ENCODE data around the gene COL5A3.
"Not testable (repeated sequence)": the region's sequence is repeated elsewhere in the genome, so short reads cannot be mapped to it uniquely, and the experiment has no call there.

COL5A3 gene

DNA sequence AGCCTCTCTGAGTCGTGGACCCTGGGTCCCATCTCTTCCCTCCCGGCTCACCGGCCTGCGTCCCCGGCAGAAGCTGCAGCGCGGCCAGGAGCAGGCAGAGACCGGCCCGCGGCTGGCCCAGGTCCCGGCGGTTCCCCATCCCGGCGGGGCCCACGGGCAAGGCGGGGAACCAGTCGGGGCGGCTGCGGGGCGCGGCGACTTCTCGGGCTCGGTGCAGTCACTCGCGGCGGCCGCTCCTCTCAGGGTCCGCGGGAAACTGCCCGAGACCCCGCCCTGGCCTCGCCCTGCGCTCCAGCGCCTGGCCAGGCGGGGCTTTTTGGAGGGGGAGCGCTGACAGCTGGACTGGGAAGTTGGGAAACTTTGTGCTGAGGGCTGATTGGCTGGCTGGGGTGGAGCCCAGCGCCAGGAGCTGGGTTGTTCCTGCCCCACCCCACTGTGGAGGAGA is at the start of gene COL5A3:
COL5A3 (minus strand) TSS at position 258 of the 445 bp plus-strand sequence; CDS start at position 139, 119 bp downstream.
- peak in 1 of 10 donors; percentile 45 for DNase-seq
- intact Hi-C loops (cut with DNase I) = no loop called here

DNA sequence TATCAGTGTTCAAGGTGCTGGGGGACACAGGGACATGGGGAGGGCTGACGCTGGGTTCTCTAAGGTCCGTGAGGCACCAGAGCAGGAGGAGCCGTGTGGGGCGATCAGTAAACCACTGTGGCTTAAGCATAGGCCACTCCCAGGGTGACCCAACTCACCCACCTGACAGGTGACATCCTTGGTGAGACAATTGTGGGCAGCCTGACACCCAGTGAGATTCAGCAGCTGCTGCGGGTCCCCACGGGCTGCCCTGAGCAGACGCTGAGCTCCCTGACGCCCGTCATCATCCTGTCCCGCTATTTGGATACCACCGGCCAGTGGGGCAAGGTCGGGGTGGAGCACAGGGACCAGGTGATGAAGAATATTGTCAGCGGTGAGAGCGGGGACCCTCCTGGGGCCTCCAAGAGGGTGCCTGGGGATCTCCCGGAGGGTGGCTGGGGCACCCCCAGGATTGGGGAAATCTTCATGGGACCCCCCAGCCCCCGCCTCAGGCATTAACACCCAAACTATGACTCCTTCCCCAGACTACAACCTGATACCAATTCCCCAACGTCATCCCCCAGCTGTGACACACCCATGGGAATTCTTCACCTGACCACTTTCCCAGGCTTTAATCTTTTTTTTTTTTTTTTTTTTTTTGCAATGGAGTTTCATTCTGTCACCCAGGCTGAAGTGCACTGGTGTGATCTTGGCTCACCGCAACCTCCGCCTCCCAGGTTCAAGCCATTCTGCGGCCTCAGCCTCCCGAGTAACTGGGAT is 42.5 kb upstream of the COL5A3 start:
- no peak for DNase-seq
- intact Hi-C loops (cut with DNase I) = no loop called here

DNA sequence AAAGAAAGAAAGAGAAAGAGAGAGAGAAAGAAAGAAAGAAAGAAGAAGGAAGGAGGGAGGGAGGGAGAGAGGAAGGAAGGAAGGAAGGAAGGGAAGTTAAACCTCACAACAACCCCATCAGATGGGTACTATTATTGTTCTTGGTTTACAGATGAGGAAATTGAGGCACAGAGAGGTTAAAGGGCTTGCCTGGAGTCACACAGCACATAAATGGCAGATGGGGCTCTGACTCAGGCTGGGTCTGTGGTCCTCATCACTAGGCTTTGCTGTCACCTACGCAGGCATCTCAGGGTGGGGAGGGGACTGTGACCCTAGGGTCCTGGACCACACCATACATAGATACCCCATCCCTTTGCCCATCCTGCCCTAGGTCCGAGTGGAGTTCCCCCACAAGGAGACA is 39.3 kb upstream of the COL5A3 start:
- intact Hi-C loops (cut with DNase I) = no loop called here
- DNase-seq = no peak

DNA sequence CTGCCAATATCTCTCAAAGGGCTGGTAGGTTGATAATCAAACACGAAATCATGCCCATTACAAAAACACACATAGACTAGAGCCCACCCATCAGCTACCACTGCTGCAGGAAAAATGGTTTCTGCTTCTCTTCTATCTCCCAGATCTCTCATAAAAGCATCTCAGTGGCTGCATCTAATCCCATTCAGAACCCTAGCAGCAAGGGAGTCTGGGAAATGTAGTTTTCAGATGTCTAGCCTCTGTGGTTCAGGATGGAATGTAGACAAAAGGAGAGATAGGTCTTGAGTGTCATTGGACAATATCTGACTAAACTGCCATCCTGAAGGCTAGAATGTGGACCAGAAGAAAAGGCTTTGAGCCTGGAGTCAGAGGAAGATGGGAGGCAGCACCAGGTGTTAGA is 35.1 kb upstream of the COL5A3 start:
- DNase-seq = no peak
- intact Hi-C loops (cut with DNase I) = no loop called here

DNA sequence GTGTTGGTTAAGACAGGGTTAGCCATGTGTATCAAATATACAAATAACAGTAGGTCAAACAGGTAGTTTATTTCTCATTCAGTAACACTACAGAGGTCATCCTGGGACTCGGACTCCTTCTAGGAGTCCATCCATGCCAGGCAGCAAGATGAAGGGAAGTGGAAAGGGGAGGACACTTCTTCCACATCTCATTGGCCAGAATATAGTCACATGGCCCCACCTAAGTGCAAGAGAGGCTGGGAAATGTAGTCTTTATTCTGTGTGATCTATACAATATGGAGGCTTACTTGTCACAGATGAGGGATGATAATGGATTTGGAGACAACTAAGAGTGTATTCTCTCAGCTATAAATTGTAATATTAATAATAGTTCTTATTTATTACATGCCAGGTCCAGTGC is 34.1 kb upstream of the COL5A3 start:
- DNase-seq = no peak
- intact Hi-C loops (cut with DNase I) = no loop called here

DNA sequence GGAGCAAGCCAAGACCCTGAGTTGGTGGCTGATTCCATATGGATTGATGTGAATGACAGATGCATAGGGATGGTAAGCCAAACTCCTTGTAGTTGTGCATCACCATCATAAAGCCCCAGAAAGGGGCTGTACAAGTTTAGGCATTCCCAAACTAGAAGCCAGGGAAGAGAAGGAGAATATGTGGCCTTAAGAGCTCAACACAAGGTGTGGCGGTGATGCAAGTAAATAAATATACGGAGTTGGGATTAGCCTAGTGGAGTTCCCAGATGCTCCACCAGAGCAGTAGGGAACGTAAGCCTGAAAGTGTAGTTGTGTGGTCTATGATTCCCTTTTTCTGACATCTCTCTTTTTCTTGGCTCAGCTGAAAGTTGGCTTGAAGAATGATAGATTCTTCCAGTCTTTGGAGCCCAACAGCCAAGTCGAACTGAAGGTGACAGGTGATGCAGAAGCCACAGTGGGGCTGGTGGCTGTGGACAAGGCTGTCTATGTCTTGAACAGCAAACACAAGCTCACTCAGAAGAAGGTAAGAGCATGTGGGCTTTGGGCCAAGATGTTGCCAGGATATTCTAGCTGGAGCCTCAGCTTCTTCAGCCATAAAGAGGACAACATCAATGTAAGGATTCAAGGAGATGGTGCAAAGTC is 33.1 kb upstream of the COL5A3 start:
- DNase-seq = peak in 1 of 10 donors; percentile 15
- intact Hi-C loops (cut with DNase I) = no loop called here

DNA sequence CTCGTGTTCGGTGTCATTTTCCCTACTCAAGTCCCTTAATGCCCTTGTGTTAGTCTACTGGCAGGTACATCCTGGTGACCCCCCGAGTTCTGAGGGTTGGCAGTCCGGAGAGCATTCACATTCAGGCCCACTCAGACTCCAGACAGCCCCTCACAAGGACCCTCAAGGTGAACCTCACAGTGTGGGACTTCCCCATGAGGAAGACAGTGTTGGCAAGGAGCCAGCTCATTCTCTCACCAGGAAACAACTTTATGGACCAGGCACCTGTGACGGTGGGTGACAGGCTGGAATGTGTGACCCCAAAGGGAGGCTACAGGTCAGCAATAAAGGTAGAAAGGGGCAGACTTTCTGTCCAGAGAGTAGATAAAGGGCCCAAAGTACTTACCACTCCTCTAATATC is 27.5 kb upstream of the COL5A3 start:
- intact Hi-C loops (cut with DNase I) = no loop called here

DNA sequence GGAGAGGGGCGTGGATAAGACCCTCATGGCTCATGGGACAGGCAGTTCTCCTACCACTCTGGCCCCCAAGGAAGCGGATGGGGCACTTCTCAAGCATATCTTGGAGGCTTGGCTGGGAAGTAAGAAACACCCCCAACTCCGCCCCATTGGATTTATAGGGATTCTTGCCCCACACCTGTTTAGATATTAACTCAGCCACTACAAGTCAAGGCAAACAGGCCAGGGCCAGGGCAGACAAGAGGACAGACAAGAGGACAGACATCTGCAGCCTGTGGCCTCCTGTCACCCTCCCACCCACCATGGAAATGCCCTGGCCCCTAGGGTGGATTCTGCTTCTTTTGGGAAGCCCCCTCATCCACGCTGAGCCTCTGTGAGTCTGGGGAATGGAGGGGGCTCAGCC is 27.1 kb upstream of the COL5A3 start:
- intact Hi-C loops (cut with DNase I) = no loop called here

More for the DNA sequence above, 27.5 kb upstream of the COL5A3 start:
- peak in 1 of 10 donors; percentile 22 for DNase-seq

DNA sequence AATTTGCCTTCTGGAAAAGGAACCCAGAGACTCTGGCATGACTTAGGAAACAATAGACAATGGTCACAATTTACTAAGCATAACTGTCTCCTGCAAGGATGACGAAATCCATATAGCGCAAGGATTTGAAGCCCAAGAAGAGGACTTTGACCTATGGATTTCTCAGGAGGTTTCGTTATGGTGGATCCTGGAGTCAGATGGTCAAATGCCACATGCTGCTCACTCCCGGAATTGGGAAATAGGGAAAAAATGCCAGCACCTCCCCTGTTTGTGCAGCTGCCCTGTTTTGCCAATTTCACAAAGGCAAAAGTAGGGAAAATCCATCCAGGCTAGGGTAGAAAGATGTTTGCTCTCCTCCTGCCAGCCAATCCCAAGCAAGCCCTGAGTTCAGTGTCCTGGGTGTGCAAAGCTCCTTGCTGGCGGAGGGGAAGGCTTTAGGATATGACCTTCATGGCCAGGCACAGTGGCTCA is 26.3 kb upstream of the COL5A3 start:
- intact Hi-C loops (cut with DNase I) = no loop called here
- peak in 1 of 10 donors; percentile 33 for DNase-seq

More for the DNA sequence above, 27.1 kb upstream of the COL5A3 start:
- peak in 1 of 10 donors; percentile 32 for DNase-seq

DNA sequence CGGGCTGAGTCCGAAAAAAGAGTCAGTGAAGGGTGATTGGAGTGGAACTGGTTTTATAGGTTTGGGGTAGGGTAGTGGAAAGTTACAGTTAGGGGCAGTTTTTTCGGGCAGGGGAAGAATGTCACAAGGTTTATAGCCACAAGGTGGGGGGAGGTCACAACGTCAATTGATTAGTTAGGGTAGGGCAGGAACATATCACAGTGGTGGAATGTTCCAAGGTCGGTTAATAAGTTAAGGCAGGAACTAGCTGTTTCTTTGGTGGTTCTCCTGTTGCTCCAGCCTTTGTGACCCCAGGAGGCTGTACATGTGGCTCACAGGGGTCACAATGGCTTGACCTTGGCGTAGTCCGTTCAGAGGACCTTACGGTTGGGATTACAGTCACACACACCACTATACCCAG is 23.3 kb upstream of the COL5A3 start:
- intact Hi-C loops (cut with DNase I) = no loop called here

DNA sequence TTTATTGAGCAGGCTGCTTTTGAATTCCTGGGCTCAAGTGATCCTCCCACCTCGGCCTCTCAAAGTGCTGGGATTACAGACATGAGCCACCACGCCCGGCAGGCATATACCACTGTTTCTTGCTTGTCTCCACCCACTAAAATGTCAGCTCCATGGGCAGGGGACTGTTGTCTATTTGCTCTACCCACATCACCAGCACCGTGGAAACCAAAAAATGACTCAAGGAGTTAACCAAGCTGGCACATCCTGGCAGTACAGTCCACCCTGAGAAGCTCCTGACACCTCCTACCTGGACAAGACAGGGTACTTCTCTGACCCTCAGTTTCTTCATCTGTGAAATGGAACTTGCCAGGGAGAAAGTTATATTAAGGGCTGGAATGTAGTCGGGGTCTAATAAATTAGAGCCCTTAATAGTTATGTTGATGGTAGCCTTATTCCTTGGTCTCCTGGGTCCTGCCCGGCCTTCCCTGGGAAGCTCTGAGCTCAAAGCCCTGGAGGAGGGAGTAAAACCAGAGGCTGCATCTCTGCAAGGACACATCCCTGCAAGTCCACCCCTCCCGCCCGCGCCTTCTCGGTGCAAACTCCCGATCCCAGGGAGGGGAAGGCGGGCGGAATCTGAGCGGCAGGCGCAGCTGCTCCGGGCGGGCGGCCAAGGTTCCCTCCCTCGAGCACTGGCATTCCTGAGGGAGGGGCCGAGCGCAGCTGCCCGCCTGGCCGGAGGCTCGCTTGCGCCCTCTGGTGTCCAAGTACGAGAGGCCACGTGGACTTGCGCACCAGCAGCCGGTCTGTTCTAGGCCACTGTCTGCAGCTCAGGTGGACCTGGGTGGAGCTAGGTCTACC is 17.1 kb upstream of the COL5A3 start:
- intact Hi-C loops (cut with DNase I) = loop anchor here (1.0 to 5.0 kb wide), 2 partner anchors 70 to 96 kb away; no protein-coding TSS in a partner anchor
- DNase-seq = peak; percentile 83 to 99 (median 94)

More for the DNA sequence above, 23.3 kb upstream of the COL5A3 start:
- DNase-seq = peak in 1 of 10 donors; percentile 3

DNA sequence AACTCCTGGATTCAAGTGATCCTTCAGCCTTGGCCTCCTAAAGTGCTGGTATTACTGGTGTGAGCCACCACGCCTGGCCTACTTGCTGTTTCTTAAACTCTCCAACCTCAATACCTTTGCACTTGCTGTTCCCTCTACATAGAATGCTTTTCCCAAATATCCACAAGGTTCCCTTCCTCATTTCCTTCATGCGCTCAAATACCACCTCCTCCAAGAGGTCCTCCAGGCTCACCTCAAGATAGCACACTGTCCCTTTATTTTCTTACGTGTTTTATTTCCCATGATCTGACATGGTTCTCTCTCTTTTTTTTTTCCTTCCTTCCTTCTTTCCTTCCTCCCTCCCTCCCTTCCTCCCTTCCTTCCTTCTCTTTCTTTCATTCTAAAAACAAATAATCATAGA is 16.4 kb upstream of the COL5A3 start:
- intact Hi-C loops (cut with DNase I) = loop anchor here (1.0 to 5.0 kb wide), 2 partner anchors 71 to 95 kb away; no protein-coding TSS in a partner anchor
- DNase-seq = no peak

DNA sequence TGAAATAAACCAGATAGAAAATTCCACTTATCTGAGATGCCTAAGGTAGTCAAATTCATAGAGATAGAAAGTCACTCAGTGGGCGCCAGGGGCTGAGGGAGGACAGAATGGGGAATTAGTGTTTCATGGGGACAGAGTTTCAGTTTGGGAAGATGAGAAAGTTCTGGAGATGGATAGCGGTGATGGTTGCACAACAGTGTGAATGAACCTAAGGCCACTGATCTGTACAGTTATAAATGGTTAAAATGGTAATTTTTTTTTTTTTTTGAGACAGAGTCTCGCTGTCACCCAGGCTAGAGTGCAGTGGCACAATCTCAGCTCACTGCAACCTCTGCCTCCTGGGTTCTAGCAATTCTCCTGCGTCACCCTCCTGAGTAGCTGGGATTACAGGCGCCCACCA is 12.8 kb upstream of the COL5A3 start:
- intact Hi-C loops (cut with DNase I); DNase-seq: not testable (repeated sequence)

DNA sequence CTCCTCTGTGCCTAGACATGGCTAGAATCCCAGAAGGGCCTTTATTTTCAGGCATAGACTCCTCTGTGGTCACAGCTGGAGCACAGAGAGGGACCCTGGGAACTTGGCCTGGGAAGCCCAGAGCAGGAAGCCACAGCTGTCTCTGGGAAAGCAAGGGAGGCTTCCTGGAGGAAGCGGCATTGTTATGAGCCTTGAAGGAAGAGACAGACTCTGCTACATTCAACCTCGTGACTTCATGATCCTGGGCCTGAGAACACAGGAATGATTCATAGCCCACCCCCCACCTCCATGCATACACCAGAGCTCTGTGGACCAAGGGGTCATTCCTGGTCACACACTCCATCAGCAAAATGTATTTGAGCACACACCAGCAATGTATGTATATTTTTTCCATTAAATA is 11.6 kb upstream of the COL5A3 start:
- no peak for DNase-seq
- intact Hi-C loops (cut with DNase I) = no loop called here

DNA sequence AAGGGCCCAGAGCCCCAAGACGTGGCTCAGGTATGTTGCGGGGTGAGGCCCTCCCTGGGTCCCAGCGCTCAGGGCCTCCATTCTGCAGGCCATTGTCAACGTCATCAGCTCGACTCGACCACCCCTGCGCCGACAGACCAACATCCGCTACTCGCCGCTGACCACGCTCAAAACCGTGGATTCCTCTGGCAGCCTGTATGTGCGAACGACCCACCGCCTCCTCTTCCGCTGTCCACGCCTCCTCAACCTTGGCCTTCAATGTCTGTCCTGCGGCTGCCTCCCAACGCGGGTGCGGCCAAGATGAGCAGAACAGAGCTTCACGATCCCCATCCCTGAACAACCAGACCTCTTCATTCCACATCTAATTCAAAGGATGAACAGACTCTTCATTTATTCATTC is 11.1 kb upstream of the COL5A3 start:
- intact Hi-C loops (cut with DNase I) = no loop called here

DNA sequence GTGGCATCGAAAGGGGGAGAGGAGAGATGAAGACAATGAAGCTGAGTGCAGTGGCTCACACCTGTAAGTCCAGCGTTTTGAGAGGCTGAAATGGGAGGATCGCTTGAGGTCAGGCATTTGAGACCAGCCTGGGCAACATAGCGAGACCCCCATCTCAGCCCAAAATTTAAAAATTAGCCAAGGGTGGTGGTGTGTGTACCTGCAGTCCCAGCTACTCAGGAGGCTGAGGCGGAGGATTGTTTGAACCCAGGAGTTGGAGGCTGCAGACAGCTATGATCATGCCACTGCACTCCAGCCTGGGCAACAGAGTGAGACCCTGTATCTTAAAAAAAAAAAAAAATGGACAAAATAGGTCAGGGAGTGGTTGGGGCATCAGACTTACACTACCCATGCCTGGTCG is 10.5 kb upstream of the COL5A3 start:
- no peak for DNase-seq
- intact Hi-C loops (cut with DNase I) = no loop called here

More for the DNA sequence above, 11.1 kb upstream of the COL5A3 start:
- DNase-seq = no peak

DNA sequence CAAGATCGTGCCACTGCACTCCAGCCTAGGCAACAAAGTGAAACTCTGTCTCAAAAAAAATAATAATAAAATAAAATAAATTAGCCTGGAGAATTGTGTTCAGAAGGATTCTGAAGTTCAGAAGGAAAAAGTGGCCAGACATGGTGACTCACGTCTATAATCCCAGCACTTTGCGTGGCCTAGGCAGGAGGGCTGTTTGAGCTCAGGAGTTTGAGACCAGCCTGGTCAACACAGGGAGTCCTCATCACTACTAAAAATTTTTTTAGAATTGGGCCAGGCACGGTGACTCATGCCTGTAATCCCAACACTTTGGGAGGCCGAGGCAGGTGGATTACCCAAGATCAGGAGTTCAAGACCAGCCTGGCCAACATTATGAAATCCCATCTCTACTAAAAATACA is 8.9 kb upstream of the COL5A3 start:
- intact Hi-C loops (cut with DNase I) = no loop called here
- DNase-seq = no peak

DNA sequence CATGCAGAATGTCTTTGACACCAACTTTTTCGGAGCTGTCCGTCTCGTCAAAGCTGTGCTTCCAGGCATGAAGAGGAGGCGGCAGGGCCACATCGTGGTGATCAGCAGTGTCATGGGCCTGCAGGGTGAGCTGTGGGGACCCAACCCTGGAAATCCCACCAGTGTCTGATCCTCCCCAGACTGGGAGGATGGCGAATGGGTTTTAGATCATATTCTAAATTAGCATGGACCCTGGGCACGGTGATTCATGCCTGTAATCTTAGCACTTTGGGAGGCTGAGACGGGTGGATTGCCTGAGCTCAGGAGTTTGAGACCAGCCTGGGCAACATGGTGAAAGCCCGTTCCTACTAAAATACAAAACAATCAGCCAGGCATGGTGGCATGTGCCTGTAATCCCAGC is 8.5 kb upstream of the COL5A3 start:
- intact Hi-C loops (cut with DNase I) = no loop called here
- no peak for DNase-seq

DNA sequence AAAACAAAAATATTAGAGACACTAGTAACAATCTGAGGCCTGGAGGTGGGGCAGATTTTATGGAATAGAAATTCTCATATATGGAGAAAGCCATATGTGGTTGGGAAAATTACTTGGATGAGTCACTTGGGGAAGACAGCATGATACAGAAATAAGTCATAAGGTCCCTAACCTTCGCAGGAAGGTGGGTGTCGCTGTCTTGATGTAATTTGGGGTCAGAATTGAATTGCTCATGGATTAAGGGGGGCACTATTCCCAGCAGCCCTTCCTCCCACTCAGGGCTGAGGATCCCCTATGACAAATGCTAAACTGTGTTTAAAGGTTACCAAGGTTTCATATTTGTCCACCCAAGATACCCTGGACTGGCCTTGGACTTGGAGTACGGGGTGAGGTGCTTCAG is 8.0 kb upstream of the COL5A3 start:
- no peak for DNase-seq

DNA sequence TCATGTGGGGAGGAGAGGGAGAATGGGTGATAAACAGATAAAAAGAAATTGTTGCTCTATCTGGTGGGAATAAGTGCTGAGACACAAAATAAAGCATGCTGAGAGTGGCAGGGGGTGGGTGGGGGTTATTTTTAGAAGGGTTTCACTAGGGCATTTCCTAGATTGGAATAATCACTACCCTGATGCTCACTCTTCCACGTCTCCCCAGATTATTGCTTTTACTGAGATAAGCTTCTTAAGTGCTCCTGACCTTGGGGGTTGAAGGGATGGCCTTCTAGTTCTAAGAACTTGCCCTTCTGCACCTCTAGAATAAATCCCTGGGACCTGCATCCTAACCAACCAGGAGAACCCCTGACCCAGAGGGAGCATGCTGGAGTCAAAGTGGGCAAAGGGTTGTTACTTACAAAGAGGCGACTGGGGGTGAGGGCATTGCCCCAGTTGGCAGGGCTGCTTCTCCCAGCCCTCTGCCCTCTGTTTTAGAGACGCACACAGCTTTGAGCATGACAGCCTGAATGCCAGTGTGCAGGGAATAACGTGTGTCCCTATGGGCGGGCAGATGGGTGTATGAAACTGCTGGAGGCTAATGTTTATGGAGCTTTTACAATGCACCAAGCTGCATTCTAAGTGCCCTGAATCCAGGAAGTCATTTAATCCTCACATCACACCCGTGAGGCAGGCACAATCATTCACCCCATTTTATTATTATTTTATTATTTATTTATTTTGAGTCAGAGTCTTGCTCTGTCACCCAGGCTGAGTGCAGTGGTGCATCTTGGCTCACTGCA is 3.7 kb upstream of the COL5A3 start:
- intact Hi-C loops (cut with DNase I) = no loop called here
- peak in 2 of 10 donors; percentile 17 to 35 for DNase-seq

More for the DNA sequence above, 8.0 kb upstream of the COL5A3 start:
- intact Hi-C loops (cut with DNase I) = no loop called here

Measured in posterior cingulate gyrus (tissue), 11 donors.